ENCODE measurements around the gene CHPF2. TPM values are rescaled to one million over a fixed set of nuclear protein-coding genes. Genes with fewer than 3 reads are reported as not detected.

The CHPF2 gene
- total RNA-seq, 3 donors from 2014 or later, result 38.3 to 52.2 (median 41.5) TPM

DNA sequence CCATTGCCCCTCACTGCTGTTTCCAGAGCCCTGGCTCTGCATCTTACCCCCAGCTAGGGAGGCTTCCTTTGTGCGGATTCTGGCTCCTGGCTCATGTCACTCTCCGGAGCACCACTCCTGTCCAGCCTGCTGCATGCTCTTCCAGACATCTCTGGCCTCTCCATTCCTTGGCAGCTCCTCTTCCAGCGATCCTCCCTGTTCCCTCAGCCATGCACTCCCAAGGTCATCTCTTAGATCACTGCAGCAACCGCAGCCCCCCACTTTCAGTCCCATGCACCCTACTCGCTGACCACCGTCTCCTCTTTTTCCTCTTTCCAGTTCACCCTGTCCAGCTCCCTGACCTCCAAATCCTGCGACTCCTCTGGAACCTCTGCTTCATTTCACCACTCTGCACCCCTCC lies 23.1 kb downstream of the CHPF2 start:
- Histone ChIP-seq H3K9me3 (no peaks in the 10 kb centered on the region), H3K4me3 (no peak overlapping the region), H3K4me1 (ENCODE audit: low read depth) (peaks cover 4% of the 10 kb centered on the region), H3K36me3 (ENCODE audit: low read depth) (no peaks in the 10 kb centered on the region)
- intact Hi-C loops (cut with DNase I, micrococcal nuclease), result no loop called here
- TF ChIP-seq CTCF (IDR thresholded peaks at IDR 0.05), result no peak
- ATAC-seq, result no peak
- no peak for DNase-seq

- H3K4me3 ChIP-seq, result no peak overlapping the region
- no peaks in the 10 kb centered on the region for H3K9me3 ChIP-seq
- ATAC-seq (no peak), DNase-seq (no peak)
- H3K4me1 ChIP-seq (ENCODE audit: low read depth), result peaks cover under 1% of the 10 kb centered on the region
- TF ChIP-seq CTCF (IDR thresholded peaks at IDR 0.05), result no peak
- intact Hi-C loops (cut with DNase I, micrococcal nuclease), result no loop called here
- H3K36me3 ChIP-seq (ENCODE audit: low read depth), result no peaks in the 10 kb centered on the region
Observed at GRCh38 chr7:151256410-151257045, 24.2 kb downstream of the CHPF2 start.

DNA sequence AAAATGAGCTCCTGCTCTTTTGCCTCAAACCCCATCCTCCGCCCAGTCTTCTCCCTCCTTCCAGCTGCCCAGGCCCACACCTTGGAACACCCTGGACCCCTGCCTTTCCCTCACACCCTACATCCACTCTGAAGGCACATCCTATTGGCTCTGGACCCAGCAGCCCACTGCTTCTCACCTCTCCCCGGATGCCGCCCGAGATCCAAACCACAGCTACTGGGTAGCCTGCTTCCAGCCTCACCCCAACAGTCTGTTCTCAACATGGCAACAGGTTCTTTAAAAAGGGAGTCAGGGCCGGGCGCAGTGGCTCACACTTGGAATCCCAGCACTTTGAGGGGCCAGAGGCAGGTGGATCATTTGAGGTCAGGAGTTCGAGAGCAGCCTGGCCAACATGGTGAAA lies 25.7 kb downstream of the CHPF2 start:
- Histone ChIP-seq H3K9me3 (no peaks in the 10 kb centered on the region), H3K4me1 (ENCODE audit: low read depth) (no peaks in the 10 kb centered on the region), H3K4me3 (no peak overlapping the region), H3K36me3 (ENCODE audit: low read depth) (no peaks in the 10 kb centered on the region)
- ATAC-seq, result no peak
- DNase-seq, result no peak
- intact Hi-C loops (cut with DNase I, micrococcal nuclease), result no loop called here
- no peak for TF ChIP-seq CTCF (IDR thresholded peaks at IDR 0.05)

GRCh38 chr7:151260471-151260870 lies 28.2 kb downstream of the CHPF2 start:
- intact Hi-C loops (cut with DNase I, micrococcal nuclease), result no loop called here
- DNase-seq, result no peak
- TF ChIP-seq CTCF (IDR thresholded peaks at IDR 0.05), result no peak
- H3K36me3 ChIP-seq (ENCODE audit: low read depth), result no peaks in the 10 kb centered on the region
- H3K9me3 ChIP-seq, result no peaks in the 10 kb centered on the region
- H3K4me1 ChIP-seq (ENCODE audit: low read depth), result no peaks in the 10 kb centered on the region
- no peak overlapping the region for H3K4me3 ChIP-seq
- no peak for ATAC-seq

GRCh38 chr7:151260883-151261282 lies 28.6 kb downstream of the CHPF2 start:
- Histone ChIP-seq H3K4me1 (ENCODE audit: low read depth) (no peaks in the 10 kb centered on the region), H3K36me3 (ENCODE audit: low read depth) (no peaks in the 10 kb centered on the region), H3K9me3 (no peaks in the 10 kb centered on the region), H3K4me3 (no peak overlapping the region)
- ATAC-seq (no peak), DNase-seq (peak in 1 of 3 donors; percentile 16)
- intact Hi-C loops (cut with DNase I, micrococcal nuclease), result no loop called here
- TF ChIP-seq CTCF (IDR thresholded peaks at IDR 0.05), result no peak

- H3K4me1 ChIP-seq (ENCODE audit: low read depth), result no peaks in the 10 kb centered on the region
- DNase-seq (peak in 1 of 3 donors; percentile 37), ATAC-seq (no peak)
- no peak overlapping the region for H3K4me3 ChIP-seq
- no peak for TF ChIP-seq CTCF (IDR thresholded peaks at IDR 0.05)
- intact Hi-C loops (cut with DNase I, micrococcal nuclease), result no loop called here
- no peaks in the 10 kb centered on the region for H3K36me3 ChIP-seq (ENCODE audit: low read depth)
- H3K9me3 ChIP-seq, result no peaks in the 10 kb centered on the region
Observed at GRCh38 chr7:151261529-151261928, 29.2 kb downstream of the CHPF2 start.

All from mucosa of descending colon (tissue), 3 donors.